ENCODE results near the gene KRI1. TPM values are rescaled to one million over a fixed set of nuclear protein-coding genes. Genes with fewer than 3 reads are reported as not detected.

KRI1 gene
- total and polyA plus RNA-seq, 4 donors, result 12.8 to 26.0 (median 19.1) TPM

DNA sequence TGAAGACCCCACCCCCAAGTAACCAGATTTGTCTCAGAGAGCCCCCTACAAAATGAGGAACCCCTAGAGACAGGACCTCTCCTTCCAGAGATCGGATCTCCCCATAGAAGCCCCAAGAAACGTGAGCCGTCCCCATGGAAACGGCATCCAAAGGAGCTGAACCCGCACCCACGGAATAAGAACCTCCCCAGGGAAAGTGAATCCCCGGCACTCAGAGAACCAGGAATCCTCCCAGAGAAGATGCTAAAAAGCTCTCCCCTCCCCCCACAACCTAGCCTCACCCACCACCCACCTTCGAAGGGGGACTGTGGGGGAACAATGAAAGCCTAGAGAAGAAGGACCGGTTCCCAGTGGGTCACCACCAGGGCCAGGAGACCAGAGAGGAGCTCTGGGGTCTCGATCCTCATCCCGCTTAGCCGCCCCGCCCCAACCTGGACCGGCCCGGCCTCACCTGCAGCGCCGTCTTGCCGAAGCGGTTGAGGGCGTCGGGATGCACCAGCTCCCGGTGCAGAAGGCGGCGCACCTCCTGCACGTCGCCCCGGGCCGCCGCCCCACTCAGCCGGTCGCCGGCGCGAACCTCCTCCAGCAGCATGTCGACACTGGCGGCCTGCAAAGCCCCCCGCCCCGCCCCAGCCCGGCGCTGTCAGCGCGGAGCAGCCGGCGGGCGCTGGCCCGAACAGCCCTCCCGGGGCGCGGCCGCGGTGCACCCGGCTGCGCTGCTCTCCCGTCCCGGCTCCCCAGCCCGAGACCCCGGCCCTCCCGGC lies 2.4 kb upstream of the KRI1 start:
- H3K27me3 ChIP-seq (ENCODE audit: control insufficient read depth in 3 of 3, insufficient read depth in 3 of 3, low read length in 2 of 3), result no peaks in the 10 kb centered on the region
- peak overlapping the region; percentile 83 for H3K4me3 ChIP-seq
- ATAC-seq (ENCODE audit: insufficient read depth, low FRiP score) (no peak), DNase-seq (no peak)
- peak overlapping the region; percentile 84 to 90 for H3K27ac ChIP-seq (ENCODE audit: low read depth in 1 of 2, low read length in 1 of 2)
- 1% methylated on average over 46 to 58 of the region's 58 CpGs for WGBS, 2 donors
- TF ChIP-seq, protein P1, sequence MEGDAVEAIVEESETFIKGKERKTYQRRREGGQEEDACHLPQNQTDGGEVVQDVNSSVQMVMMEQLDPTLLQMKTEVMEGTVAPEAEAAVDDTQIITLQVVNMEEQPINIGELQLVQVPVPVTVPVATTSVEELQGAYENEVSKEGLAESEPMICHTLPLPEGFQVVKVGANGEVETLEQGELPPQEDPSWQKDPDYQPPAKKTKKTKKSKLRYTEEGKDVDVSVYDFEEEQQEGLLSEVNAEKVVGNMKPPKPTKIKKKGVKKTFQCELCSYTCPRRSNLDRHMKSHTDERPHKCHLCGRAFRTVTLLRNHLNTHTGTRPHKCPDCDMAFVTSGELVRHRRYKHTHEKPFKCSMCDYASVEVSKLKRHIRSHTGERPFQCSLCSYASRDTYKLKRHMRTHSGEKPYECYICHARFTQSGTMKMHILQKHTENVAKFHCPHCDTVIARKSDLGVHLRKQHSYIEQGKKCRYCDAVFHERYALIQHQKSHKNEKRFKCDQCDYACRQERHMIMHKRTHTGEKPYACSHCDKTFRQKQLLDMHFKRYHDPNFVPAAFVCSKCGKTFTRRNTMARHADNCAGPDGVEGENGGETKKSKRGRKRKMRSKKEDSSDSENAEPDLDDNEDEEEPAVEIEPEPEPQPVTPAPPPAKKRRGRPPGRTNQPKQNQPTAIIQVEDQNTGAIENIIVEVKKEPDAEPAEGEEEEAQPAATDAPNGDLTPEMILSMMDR (IDR thresholded peaks at IDR 0.05; ENCODE audit: control extremely low read depth, extremely low read depth), result no peak
- no peaks in the 10 kb centered on the region for H3K36me3 ChIP-seq (ENCODE audit: control insufficient read depth in 4 of 4, insufficient read depth in 4 of 4, low read length in 4 of 4)
- no peaks in the 10 kb centered on the region for H3K9me3 ChIP-seq (ENCODE audit: control insufficient read depth in 4 of 4, insufficient read depth in 3 of 4, low read length in 3 of 4)
- peaks cover 0 to 30% (median 14%) of the 10 kb centered on the region in 5 donors for H3K4me1 ChIP-seq (ENCODE audit: control insufficient read depth in 5 of 5, insufficient read depth in 5 of 5, low read length in 5 of 5)
- H3K9ac ChIP-seq (ENCODE audit: insufficient read depth in 1 of 2, low read length in 2 of 2), result peak overlapping the region in 1 of 2 donors; percentile 61

DNA sequence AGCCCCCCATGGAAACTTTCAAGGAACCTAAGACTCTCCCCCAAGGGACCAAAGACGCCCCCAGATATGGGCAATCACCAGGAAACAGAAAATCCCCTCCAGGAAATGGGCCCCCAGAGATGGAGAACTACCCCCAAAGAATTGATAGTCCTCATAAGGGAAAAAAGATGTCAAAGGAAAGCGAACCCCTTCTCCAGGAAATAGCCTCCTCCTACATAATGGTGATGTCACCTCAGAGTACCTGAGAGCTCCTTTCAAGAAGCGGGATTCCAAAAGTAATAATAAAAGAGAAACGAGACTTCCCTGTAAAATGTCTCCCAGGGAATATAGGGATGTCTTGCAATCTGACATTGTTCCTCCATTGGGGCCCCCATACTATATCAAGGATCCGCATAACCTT lies 1.8 kb upstream of the KRI1 start:
- H3K36me3 ChIP-seq (ENCODE audit: control insufficient read depth in 4 of 4, insufficient read depth in 4 of 4, low read length in 4 of 4), result peaks cover 0 to under 1% (median 0%) of the 10 kb centered on the region in 4 donors
- H3K9ac ChIP-seq (ENCODE audit: insufficient read depth in 1 of 2, low read length in 2 of 2), result peak overlapping the region in 1 of 2 donors; percentile 61
- H3K4me1 ChIP-seq (ENCODE audit: control insufficient read depth in 5 of 5, insufficient read depth in 5 of 5, low read length in 5 of 5), result peaks cover 0 to 30% (median 14%) of the 10 kb centered on the region in 5 donors
- H3K4me3 ChIP-seq, result no peak overlapping the region
- TF ChIP-seq, protein P1 (IDR thresholded peaks at IDR 0.05; ENCODE audit: control extremely low read depth, extremely low read depth), result no peak
- H3K9me3 ChIP-seq (ENCODE audit: control insufficient read depth in 4 of 4, insufficient read depth in 3 of 4, low read length in 3 of 4), result no peaks in the 10 kb centered on the region
- DNase-seq, result no peak
- no peaks in the 10 kb centered on the region for H3K27me3 ChIP-seq (ENCODE audit: control insufficient read depth in 3 of 3, insufficient read depth in 3 of 3, low read length in 2 of 3)
- H3K27ac ChIP-seq (ENCODE audit: low read depth in 1 of 2, low read length in 1 of 2), result peak overlapping the region in 1 of 2 donors; percentile 90
- no peak for ATAC-seq (ENCODE audit: insufficient read depth, low FRiP score)
- WGBS, 2 donors, result 16 to 26% methylated on average over 5 of the region's 5 CpGs

DNA sequence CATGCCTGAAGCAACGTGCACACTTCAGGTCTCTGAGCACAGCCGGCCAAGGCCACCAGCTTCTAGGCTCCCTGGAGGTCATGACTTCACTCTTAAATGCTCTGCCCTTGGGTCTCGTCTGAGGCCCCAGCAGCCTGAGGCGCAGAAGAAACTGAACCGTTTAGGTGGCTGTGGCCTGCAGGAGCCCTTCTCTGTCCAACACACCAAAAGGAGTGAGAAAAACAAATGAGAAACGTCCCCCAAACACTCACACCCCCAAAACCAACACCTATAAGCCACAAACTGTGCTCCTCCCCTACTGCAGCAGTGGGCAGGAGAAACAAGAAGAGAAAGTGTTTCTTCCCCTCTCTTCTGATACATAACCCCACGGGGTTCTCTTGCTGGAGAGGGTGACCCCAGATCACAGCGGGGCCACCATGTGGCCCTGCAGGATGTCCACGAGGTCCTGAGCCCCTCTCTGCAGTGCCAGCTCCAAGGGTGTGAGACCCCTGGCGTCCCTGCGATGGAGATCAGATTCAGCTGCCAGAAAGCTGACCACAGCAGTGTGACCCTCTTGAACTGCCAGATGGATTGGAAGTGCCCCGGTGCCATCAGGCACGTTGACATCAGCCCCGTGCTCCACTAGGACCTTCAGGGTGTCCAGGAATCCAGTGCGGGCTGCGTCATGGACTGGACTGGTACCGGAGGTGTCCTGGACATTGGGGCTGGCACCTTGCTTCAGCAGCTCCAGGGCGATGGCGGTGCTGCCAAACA lies 1.0 kb upstream of the KRI1 start:
- ATAC-seq (ENCODE audit: insufficient read depth, low FRiP score) (no peak), DNase-seq (no peak)
- Histone ChIP-seq H3K4me3 (no peak overlapping the region), H3K27me3 (ENCODE audit: control insufficient read depth in 3 of 3, insufficient read depth in 3 of 3, low read length in 2 of 3) (no peaks in the 10 kb centered on the region), H3K9ac (ENCODE audit: insufficient read depth in 1 of 2, low read length in 2 of 2) (no peak overlapping the region), H3K4me1 (ENCODE audit: control insufficient read depth in 5 of 5, insufficient read depth in 5 of 5, low read length in 5 of 5) (peaks cover 0 to 30% (median 13%) of the 10 kb centered on the region in 5 donors), H3K9me3 (ENCODE audit: control insufficient read depth in 4 of 4, insufficient read depth in 3 of 4, low read length in 3 of 4) (no peaks in the 10 kb centered on the region), H3K36me3 (ENCODE audit: control insufficient read depth in 4 of 4, insufficient read depth in 4 of 4, low read length in 4 of 4) (peaks cover 0 to 3% (median 0%) of the 10 kb centered on the region in 4 donors), H3K27ac (ENCODE audit: low read depth in 1 of 2, low read length in 1 of 2) (peak overlapping the region; percentile 62 to 87)
- 46 to 50% methylated on average over 19 of the region's 19 CpGs for WGBS, 2 donors
- TF ChIP-seq, protein P1 (IDR thresholded peaks at IDR 0.05; ENCODE audit: control extremely low read depth, extremely low read depth), result no peak

All from lung (tissue), 12 donors.